ENCODE results near the gene RNU1-3.
"Not testable (repeated sequence)": the region's sequence is repeated elsewhere in the genome, so short reads cannot be mapped to it uniquely, and the experiment has no call there.

The RNU1-3 gene

DNA sequence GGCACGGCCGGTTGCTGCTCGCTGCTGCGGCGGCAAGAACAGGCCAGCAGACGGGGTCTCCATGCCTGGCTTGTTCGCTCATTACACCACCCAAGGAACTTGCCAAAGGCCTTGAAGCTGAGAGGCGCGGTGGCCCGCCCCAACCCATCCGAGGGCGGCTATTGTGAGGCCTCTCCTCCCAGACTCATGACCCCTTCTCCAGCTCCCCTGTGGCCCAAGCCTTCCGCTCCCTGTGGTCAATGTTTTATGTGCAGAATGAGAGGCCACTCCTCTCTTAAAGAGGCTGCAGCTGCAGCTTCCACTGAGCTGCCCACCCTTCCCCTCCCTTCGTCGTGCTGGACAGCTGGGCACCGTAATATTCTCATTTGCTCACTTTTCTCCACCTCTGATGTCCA is 27.6 kb upstream of the RNU1-3 start:
- DNase-seq (ENCODE audit: low read depth, low spot score) = not testable (repeated sequence)

DNA sequence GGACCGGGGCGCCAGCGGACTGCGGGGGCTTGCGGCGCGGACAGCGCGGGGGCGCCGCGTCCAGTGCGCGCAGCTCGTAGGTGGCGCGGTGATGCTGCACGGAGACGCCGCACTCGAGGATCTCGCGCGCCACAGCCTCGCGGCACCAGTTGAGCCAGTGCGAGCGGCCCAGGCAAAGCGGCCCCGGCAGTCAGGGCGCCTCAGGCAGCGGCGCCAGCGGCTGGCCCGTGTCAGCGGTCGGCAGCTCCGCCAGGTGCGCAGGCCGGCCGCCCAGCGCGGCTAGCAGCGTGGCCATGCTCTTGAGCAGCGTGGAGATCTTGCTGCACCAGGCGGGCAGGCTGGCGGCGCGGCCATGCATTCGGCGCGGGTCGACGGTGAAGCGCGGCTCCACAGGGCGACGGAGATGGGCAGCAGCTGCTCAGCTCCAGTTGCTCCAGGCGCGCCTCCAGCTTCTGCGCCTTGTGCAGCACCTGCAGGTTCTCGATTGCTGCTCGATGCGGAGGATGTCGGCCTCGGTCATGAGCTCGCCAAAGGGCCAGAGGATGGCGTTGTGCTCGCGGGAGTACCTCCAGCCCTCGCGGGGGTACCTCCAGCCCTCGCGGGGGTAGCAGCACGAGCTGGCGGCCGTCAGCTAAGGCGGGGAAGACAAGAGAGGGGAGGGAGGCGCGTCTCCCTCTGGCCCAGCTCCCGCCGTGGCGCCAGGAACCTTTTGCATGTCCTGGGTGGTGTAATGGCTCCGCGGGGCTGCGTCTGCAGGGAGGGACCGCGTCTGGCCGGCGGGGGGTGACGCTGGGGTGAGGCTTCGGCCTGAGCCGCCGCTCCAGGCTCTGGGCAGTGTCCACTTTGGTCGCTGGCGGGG is 26.9 kb upstream of the RNU1-3 start:
- not testable (repeated sequence) for DNase-seq (ENCODE audit: low read depth, low spot score)

DNA sequence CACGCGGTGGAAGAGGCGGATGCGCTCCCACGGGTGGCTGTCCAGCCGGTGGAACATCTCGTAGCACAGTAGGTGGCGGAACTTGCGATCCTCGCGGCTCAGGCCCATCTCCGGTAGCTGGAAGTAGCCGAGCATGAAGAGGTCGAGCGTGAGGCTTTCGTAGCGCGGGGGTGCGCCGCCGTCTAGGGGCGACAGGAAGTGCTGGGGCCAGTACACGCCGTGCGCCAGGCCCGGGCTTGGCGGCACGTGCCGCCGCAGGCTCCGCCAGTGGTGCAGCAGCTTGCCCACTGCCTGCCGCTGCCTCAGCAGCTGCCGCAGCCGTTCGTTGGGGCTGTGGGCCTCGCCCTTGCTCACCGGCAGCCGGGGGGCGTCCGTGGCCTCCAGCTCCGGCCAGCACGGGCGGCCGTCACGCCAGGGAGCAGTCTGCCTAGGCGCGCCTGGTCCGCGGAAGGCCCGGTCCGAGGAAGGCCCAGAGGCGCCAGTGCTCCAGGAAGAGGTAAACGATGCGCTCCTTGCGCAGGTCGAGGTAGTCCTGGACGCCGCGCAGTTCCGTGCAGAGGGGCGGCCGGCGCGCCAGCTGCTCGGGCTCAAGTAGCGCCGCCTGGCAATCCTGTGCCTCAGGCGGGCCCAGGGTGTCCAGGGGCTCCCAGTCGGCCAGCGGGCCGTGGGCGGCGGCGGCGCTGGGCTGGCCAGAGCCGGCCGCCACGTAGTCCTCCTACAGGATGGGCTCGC is 26.1 kb upstream of the RNU1-3 start:
- DNase-seq (ENCODE audit: low read depth, low spot score) = not testable (repeated sequence)

DNA sequence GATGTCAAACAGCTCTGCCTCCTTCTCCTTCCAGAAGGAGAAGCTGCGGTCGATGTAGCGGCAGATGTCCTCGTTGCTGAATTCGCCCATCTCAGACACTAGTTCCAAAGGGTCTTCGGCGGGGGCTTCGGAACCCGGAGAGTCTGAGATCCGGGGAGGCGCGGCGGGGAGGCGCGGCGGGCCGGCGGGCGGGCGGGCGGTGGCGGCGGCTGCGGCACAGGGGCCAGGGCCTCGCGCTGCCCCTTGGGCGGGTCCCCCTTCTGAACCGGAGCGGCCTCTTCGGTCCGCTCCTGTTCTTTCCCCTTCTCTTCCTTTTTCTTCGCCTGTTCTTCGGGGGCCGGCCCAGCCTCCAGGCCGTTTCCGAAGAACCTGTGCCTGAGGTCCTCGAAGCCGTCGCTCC is 25.5 kb upstream of the RNU1-3 start:
- DNase-seq (ENCODE audit: low read depth, low spot score) = not testable (repeated sequence)

DNA sequence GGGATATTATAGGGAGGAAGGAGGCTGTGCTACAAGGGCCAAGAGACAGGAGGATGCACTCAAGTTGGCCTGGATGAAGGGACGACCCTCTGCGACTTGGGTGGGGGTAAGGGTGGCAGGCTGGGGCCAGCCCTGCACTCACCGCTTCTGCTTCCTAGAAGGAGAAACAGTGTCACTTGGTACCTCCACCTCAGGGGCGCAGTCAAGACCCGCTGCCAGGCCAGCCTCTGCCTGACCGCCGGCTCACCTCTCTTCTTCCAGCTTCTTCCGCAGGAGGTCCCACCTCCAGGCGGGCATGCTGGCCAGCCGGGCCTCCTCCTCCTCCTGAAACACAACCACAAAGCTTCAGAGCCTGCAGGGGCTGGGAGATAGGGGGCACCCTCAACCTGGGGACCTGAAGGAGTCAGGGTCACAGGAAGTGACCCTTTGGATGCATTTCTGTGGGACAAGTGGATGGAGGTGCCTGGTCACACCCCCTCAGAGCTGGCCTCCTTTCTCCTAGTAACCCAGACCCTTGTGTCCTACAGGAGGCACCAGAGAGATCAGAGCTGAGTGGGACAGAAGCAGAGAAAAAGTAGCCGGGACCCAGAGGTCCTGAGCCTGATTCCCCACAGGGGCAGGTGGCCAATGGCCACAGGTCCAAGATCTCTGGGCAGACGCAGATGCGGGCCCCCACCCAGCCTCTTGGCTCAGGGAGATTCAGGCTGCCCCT is 24.4 kb upstream of the RNU1-3 start:
- not testable (repeated sequence) for DNase-seq (ENCODE audit: low read depth, low spot score)

DNA sequence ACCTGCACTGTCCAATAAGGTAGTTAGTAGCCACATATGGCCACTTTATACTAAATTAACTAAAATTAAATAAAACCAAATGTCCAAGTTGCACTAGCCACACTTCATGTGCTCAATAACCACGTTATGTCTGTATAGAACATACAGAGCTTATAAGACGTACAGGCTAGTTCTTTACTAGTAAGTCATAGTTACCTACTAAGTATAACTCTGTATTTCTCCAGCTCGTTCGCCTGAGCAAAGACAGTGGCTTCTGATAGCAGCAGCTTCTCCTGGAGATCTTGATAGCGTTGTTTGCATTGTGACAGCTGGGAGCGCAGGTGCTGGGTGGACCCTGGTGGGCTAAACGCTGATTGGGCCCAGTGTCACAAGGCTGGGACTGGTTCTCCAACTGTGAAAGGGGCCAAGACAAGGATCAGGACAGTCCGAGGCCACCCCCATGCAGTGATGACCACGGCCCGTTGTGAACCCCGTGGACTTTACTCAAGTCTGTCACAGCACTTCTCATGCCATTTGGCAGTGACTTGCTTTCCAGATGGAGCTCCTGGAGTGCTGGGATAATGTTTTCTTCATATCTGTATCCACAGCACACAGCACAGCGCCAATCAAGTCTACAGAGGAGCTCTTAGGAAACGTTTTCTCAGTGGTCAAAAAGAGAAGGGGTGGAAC is 20.5 kb upstream of the RNU1-3 start:
- DNase-seq (ENCODE audit: low read depth, low spot score) = not testable (repeated sequence)

DNA sequence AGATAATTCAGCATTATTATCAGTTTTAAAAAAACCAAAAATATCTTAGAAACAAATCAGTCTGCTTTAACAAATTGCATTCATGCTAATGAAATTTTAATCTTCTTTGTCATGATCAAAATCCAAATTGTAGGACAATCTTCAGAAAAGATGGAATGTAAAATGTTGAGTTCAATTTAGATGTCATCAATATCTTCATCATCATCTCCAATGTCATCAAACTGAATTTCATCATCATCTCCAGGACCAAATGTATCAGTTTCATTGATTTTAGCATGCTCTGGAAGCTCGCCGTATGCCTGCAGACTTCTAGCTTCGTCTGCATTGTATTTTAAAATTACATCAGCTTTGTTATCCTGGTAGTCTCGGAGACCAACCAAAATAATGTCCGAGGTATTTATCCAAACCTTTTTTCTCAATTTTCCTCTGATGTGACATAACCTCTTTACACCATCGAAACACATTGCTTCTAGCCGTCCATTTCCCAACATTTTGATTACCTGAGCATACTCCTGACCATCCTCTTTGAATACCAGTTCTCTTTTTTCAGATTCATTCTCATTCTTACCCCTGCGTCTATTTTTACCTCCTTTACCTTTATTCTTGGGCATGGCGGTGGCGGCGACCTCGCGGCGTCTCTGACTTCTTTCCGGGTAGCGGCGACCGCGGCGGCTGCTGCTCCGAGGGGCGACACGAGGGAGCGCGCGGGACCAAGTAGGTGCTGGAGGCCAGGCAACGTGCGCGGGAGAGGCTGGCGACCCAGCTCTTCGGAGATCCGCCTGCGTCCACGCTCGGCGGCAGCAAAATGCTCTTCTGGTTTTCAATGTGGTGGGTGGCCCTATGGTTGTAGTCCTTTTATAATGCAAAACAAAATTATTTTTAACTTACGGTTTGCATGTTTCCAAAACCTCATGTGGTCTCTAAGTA is 19.0 kb upstream of the RNU1-3 start:
- not testable (repeated sequence) for DNase-seq (ENCODE audit: low read depth, low spot score)

DNA sequence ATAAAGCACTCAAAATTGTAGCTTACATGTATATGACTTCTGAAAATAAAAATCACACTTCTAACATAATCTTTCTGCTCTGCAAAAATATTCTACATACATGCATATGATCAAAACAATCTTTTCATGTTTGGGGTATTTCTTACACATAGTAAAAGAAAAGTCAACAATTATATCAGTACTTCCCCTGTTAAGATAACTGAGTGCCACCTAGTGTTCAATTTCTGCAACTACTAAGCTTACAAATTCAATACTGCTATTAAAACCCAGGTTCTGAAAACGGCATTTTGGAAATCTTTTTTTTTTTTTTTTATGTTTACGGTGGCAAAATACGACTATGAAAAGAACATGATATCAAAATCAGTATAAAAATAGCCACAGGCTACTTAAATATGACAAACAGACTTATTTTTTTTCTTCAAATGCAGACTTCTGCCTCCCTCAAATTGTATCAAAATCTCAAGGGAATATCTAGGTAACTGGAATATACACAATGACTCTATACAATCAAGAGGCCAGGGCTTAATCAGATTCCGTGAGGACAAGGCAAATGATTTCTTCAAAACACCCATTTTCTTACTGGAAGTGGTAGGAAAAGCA is 18.1 kb upstream of the RNU1-3 start:
- DNase-seq (ENCODE audit: low read depth, low spot score) = not testable (repeated sequence)

DNA sequence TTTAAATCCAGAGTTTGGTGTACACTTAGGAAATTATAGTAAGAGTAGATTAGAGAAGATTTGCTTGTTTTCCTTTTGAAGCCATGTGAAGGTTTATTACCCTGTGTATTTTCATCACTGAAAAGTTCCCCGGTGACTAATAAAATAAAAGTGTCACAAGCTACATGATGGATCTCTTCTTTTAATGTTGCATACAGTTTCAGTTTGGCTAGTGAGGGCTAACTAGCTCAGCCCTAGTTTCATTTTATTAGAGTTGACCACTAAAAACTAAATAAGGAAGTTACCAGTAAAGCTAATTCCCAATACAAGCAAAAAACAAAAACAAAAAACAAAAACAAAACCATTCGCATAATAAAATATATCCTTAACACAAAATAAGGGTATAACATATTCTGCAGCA is 17.4 kb upstream of the RNU1-3 start:
- DNase-seq (ENCODE audit: low read depth, low spot score) = not testable (repeated sequence)

DNA sequence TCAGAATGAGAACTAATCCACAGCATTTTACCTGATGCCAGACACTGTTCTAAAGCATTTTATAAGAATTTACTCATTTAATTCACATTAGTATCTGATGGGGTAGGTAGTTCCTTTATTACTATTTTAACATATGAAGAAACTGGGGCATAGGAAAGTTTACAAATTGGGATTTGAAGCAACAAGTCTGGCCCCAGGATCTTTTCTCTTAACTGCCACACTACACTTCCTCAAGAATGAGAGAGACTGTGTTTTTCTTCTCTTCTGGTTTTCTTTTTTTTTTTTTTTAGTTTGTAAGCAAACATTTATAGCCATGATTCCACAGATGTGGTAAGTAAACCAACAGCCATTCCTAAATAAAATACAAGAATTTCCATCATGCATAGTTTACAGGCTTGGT is 16.1 kb upstream of the RNU1-3 start:
- DNase-seq (ENCODE audit: low read depth, low spot score) = not testable (repeated sequence)

DNA sequence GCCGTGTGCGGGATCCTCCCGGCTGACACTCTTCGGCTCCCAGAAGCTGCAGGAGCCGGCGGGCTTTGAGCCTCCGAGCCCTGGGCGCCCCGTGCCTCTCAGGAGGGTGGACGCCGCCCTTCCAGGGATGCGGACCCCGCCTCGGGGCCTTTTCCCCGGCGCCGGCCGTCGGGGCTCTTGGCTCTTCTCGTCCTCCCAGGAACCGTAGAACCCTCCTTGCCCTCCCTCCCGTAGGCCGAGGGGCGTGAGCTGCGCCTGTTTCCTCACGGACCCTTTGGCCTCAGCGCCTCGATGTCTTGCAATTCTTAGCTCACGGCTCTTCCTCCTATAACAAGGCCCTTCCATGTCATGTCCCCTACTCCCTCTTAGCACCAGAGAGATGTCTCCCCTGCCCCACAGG is 13.6 kb upstream of the RNU1-3 start:
- DNase-seq (ENCODE audit: low read depth, low spot score) = not testable (repeated sequence)

DNA sequence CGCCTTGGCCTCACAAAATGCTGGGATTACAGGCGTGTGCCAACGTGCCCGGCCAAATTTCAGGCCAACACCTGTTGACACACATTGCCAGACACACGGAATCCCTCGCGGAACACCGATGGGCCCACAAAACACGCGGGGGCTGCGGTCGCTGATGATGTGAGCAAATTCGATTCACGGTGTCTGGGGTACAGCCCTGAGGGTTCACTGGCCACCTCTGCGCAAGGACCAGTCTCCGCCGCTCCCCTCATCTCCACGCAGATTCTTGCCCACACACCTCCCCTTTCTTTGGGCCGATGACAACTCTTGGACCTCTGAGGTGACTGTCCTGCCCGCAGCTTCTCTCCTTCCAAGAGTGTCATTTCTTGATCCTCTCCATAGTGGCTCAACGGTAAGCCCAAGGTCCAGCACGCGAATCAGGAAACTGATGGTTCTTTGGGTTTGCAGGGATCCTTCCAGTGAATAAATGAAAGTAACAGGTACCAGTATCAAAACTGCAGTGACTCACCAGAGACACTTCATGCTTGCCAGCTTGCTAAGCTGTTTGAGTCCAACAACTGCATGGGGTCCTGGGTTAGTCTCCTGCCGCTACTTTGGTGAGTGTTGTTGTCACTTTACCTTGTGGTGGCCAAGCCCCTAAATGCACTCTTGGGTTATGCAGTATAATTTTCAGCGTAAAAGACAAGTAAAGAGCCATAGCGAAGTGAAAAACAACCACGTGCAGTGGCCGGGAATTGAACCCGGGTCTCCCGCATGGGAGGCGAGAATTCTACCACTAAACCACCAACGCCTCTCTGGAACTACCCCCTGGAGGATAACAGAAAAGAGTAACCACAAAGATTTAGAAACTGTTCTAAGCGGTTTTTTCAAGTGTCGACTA is 11.0 kb upstream of the RNU1-3 start:
- peak; percentile 17 for DNase-seq (ENCODE audit: low read depth, low spot score)

DNA sequence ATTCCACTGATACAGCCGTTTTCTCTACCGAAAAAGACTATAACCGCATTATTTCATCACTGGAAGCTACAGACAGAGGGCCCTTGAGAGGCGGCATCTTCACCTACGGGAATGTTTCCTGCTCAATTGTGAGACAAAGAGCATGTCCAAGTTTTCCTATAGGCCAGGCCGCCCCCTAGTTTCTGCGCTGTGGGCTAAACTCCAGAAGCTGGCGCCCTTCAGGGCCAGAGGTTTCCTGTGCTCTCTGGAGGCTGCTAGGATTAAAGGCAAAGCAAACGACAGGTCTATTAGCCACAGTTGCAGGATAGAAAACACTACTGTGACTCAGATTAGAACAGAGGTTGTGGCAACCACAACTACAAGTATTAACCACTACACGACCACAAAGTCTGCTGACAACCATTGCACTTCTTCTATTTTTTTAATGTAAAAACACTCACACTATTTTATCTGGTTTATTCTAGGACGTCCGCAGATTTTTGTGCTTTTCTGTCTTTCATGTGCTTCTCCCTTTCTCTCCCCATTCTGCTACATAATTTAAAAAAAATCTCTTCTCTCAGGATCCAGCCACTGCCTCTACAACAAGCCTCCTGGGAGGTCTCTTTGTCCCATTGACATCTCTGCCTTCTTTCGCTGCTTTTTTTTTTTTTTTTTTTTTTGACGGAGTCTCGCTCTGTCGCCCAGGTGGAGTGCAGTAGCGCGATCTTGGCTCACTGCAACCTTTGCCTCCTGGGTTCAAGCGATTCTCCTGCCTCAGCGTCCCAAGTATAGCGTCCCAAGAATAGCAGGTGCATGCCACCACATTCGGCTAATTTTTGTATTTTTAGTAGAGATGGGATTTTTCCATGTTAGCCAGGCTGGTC is 10.1 kb upstream of the RNU1-3 start:
- not testable (repeated sequence) for DNase-seq (ENCODE audit: low read depth, low spot score)

DNA sequence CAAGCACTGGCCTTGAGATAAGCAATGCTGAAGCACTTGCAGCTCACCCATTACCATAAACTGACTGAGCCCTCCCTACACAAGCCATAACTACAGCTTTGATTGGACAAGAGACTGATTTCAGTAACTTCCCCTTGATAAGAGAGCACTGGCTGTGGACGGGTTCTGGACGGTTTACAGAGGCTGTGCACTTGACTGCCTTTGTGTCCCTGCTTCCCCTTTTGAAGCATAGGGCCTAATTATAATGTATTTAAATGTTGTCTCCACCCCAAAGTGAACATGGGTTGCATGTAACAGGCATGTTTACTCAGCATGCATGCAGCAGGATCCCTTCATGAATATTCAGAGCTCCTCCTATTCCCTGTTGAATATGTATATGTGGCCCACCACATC is 8.4 kb upstream of the RNU1-3 start:
- not testable (repeated sequence) for DNase-seq (ENCODE audit: low read depth, low spot score)

DNA sequence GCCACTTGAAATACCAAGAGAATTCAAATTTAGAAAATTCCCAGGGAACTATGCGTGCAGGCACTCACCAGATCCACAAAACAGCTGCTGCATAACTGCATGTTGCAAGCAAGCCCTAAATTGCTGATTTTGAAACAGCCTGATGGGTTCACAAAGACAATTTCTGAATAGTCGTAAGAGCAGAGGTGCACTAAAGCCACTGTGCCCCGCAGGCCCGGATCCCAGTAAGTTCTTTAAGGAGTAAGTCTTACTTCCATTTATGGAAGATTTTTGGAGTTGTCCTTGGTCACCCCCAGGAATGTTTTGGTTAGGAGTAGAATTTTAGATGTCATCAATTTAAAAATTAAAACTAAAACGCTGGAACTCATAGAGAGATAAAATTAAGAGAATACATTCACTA is 7.2 kb upstream of the RNU1-3 start:
- not testable (repeated sequence) for DNase-seq (ENCODE audit: low read depth, low spot score)

DNA sequence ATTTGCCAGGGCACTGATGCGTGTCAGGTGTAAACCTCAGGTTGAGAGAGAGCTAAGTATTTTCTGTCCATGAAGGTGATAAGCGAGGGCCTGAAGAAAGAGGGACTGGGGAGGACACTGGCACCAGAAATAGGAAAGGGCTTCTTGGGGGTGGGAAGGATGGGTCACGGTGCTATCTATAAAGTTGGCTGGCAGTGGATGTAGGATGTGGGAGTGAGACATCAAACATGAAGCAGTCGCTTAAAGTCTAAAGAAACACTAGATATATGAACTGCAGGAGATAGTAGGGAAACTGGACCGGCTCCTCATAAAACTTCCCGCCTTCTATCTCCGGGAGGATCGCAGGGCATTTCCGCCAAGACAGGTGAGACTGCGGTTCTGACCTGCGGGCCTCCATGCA is 912 bp downstream of the RNU1-3 start:
- DNase-seq (ENCODE audit: low read depth, low spot score) = not testable (repeated sequence)

DNA sequence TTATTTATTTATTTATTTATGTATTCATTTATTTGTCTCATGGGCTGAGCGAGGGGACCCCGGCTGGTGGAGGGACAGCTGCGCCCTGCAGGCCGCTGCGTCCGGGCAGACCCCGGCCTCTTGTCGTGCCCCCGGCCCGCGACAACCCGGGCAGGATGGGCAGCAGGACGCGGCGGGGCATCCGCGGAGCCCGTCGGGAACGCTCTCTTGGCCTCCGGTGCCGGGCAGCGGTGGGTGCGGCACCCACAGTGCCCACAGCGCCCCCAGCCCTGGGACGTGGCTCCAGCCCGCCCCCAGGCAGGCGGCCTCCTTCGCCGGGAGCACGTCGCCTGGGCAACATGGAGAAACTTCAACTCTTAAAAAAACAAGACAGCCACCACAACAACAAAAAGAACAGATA is 8.5 kb downstream of the RNU1-3 start:
- DNase-seq (ENCODE audit: low read depth, low spot score) = not testable (repeated sequence)
